ENCODE data around the gene RPGRIP1L. TPM values are rescaled to one million over a fixed set of nuclear protein-coding genes. Genes with fewer than 3 reads are reported as not detected.

RPGRIP1L gene
- total RNA-seq, 1 experiment from 2014 or later: 6.1 TPM

DNA sequence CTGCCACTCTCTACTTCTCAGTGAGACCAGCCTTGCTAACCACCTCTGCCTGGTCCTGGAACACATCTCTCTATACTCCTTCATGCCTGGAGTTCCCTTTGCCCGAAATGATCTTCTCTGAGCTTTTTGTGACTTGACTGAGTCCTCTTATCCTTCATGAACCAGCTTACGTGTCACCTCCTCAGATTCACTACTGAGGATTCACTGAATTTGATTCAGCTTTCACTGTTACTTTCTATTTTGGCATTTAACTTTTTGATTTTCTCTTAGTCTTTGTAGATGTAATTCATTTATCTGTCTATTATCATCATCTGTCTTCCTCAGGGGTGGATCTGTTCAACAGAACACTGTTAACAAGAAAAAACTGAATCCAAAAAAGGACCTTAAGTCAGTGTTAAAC lies 95.6 kb downstream of the RPGRIP1L start:
- no peak for DNase-seq (ENCODE audit: low read depth)

DNA sequence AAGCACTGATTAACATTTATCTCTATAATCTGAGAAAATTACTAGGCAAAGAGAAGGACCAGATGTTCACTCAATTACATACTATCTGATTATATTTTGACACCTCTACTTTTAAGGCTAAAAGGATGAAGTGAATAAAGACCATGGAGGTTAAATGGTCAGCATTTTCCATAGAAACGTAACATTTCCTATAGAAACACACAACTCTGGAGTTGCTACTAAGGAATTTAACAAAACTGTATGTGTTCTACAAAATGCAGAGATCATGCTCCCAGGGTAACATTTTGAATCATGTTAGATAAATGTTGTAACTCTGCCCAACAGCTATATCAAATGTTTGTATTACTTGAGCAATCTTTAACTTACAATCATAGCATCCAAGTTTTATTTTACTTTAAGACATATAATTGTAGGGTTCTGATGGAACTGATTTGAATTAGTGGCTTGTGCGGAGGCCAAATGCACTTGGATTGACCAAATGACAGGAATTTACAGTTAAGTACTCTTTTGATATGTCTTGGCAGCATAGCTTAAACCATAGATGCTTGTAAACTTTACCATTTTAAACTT lies 97.7 kb downstream of the RPGRIP1L start:
- DNase-seq (ENCODE audit: low read depth): no peak

DNA sequence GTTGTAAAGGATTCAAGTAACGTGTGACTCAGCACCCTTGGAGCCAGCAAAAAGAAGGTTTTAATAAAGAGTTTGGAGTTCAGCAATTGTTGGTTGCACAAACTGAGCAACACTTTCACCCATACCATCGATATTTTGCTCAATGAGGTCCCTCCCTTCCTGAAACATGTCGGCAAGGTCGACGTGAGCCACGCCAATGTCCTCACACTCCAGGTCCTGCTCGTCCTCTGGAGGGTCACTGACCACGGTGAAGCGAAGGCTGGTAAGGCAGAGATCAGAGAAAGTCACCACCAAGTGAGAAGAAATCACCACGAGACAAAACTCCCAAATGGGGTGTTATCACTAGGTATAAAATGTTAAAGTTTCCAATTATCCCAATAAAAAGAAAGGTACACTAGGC lies 98.3 kb downstream of the RPGRIP1L start:
- DNase-seq (ENCODE audit: low read depth): no peak

DNA sequence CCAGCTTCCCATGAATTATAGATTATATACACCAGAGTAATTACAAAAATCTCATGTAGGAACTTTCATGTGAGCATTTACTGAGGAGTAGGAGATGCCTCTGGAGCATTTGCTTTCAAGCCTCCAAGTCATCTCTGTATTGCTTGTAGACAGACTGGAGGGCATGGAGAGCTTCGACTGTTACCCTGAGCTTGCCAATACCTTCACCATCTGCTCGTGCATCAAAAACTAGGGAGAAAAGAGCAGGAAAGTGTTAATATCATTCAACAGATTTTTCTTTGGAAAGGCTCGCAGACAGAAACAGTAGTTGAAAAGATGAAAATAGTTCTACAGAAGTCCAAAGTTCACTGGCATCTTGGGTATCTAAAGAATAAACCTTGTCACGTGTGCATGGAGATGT lies 101.7 kb downstream of the RPGRIP1L start:
- no peak for DNase-seq (ENCODE audit: low read depth)

DNA sequence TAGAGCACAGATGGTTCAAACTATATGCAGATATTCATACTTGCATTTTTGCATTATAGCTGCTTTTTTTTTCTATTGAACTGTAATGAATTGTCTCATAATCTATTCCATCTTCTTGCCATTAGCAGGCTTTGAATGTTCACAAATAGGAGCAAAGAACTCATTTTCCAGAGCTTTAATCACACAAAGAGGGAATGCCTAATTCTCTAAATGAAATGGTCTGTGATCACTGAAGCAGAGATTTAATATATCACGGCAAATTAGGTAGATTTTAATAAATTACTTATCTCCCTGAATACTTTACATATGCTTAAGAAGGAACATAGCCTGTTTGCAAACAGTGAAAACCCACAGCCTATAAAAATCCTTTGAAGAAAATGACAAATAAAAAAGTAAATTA lies 103.0 kb downstream of the RPGRIP1L start:
- no peak for DNase-seq (ENCODE audit: low read depth)

DNA sequence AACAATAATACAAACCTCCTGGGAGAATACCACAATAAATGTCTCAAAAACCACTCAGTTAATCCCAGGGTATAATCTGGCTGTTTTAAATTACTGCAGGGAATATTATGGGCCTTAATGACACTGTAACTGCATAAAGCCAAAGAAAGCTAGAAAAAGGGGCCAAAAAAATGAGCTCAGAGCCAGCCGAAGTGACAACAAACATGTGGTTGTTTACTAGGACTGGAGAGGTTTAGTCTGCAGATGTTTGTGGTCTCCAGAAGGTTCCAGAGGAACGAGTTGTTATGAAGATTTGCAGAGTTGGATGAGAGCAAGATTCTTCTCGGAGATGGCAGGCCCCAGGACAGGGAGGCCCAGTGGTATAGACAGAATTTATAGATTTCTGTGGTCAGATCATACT lies 103.5 kb downstream of the RPGRIP1L start:
- no peak for DNase-seq (ENCODE audit: low read depth)

DNA sequence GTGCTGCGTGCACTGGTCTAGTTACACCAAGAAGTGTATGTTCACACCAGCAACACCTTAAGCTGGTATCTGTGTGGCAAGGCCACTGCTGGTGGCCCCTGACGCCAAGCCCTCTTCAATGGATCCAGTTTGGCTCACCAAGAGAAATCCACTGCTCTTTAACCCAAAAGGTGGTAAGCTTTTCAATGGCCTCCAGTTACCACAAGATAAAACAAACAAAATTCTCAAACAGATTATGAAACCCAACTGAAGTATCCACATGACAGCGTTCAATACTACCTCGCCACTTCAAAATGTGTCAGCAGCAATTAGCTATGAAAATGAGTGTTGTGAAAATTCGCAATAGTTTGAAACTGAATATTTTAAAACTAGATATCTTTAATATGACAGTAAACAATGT lies 104.1 kb downstream of the RPGRIP1L start:
- no peak for DNase-seq (ENCODE audit: low read depth)

DNA sequence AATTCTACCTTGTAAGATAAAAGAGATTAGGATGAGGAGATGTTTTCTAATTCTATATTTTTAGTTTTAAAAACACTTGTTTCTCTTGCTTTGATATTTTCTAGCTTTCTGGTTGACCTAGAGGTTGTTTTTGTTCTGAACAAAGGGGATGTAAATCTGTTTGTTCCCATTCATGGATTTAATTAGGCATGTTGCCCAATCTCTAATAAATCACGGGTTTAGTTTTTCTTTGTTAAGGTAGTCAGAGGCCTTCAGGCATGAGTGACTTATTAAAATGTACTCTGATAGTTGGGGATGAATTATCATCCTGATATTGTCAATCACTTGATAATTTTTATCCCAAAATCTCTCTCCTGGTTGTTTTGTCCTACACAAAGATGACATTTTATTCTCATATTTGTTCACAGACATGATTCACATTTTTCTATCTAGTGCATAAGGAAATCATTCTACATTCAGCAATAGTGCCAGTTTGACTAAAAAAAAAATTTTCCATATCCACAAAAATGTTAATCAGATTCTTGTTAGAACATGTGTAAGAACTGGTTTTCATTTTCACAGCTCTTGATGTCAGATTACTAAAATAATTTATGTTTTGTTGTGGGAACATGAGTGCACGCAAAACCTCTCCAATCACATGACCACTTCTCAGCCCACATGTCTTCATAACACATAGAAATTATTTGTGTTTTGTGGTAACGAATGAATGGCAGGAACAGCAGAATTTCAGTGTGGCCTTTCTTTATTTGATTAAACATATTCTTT lies 105.0 kb downstream of the RPGRIP1L start:
- DNase-seq (ENCODE audit: low read depth): no peak

DNA sequence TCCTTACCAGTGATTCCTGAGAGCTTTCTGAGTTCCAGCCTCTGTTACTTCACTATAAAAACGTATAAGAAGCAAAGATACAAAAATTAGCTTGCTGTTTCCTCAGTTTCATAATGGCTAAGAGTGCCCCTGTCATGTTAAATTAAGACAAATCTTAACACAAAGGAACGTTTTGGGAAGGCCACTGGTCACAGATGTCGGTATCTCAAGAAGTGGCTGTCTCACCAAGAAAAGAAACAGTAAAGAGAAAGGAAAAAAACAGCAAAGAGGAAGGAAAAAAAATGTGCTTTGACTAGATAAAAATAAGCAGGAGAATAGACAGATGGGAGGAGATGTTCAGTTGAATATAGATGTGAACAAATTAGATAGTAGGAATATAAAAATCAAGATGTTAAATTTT lies 105.9 kb downstream of the RPGRIP1L start:
- DNase-seq (ENCODE audit: low read depth): no peak

DNA sequence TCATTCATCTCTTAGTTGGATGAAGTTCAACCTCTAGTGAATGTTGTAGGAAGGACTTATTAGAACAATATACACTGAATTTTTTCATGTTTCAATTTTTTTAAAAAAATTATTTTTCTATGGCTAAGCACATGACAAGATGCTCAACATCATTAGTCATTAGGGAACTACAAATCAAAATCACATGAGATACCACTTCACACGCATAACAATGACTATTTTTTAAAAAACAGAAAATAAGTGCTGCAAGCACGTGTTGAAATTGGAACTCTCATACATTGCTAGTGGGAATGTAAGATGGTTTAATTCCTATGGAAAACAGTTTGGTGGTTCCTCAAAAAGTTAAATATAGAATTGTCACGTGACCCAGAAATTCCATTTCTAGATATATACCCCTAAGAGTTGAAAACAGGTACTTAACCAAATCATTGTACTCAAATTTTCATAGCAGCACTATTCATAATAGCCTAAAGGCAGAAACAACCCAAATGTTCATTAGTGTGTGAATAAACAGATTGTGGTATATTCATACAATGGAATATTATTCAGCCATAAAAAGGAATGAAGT lies 115.5 kb downstream of the RPGRIP1L start:
- no peak for DNase-seq (ENCODE audit: low read depth)

DNA sequence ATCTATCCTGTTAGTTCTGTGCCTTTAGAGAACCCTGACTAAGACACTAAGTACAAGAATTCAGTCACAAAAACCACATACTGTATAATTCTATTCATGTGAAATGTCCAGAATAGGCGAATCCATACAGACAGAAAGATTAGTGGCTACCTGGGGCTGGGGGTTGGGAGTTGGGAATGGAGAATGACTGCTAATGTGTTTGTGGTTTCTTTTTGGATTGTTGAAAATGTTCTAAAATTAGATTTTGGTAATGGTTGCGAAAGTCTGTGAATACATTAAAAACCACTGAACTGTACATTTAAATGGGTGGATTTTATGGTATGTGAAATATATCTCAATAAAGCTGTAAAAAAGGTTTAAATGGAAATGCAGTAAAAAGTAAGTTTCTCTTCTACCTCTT lies 120.3 kb downstream of the RPGRIP1L start:
- DNase-seq (ENCODE audit: low read depth): no peak

DNA sequence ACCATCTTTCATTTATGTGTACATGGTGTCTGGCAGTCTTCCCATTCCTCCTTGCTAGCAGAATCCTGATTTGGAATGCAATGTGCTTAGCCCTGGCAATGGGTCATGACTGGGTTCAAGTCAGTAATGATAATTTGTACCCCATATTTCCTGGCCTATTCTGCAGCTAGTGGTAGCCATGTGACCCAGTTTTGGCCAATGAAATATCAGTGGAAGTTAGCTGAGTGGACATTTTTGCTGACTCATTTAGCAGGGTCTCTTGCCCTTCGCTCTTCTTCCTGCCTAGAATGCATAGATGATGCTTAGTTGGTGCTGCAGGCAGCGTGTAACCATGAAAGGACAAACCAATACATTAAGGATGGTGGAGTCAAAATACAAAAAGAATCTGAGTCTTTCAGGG lies 121.9 kb downstream of the RPGRIP1L start:
- DNase-seq (ENCODE audit: low read depth): no peak

DNA sequence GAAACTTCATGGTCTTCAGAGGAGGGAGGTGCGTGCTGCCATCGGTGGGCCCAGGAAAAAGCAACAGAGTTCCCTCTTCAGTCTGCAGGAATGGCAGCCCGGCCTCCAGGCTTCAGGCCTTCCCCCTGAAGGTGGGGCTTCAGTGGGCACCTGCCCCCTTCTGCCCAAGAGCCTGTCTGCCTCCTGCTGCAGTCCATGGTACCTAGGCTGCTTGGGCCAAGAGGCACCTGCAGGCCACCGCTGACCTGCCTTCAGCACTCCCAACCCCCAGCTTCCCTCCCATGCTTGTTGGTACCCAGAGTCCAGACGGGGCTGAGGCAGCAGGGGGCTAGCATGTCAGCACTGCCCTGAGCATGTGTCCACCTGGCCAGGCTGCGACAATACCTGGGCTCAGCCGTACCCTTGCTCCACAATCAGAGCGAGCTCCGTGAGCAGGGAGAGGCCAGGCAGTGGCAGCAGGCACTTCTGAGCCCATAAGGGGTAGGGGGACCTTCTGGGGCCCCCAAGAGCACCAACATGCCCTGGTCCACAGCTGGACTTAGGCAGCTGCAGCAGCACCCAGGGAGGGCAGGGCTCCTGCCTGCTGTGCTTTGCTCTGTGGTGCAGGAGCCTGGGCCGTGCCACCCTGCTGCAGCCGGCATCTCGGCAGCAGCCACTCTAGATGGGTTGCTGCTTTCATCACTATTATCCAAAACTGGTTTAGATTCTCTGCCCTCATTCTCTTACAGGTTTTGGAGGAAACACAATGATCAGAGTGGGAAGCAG lies 123.4 kb downstream of the RPGRIP1L start:
- no peak for DNase-seq (ENCODE audit: low read depth)

DNA sequence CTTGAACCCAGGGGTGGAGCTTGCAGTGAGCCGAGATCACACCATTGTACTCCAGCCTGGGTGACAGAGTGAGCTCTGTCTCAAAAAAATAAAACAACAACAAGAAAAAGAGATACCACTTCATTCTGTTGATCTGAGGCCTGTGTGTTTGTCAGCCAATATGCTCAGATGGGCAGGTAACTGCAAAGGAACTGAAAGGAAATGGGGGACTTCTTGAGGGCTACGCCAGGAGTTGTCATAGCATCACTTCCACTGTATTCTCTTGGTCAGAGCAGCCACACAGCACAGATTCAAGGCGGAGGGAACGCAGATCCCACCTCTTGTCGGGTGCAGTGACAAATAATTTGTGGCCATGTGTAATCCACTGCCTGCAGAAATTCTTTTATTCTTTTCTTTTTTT lies 126.8 kb downstream of the RPGRIP1L start:
- DNase-seq (ENCODE audit: low read depth): no peak

DNA sequence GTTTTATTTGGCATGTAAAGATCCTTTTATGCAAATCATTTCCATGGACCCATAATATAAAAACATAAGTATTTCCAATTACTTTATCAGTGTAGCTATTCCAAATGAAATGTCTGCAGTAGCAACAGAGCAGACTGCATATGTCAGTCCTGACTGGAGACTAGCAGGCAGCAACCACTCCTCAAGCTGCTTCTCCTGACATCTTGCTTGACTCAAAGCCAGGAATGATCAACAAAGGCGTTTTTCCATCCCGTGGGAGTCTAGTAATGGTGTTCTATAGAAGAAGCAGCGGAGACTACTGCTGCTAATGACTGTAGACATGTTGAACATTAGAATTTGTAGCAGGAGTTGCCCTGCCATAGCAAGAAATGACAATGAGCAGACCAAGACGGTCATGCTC lies 127.4 kb downstream of the RPGRIP1L start:
- DNase-seq (ENCODE audit: low read depth): no peak

DNA sequence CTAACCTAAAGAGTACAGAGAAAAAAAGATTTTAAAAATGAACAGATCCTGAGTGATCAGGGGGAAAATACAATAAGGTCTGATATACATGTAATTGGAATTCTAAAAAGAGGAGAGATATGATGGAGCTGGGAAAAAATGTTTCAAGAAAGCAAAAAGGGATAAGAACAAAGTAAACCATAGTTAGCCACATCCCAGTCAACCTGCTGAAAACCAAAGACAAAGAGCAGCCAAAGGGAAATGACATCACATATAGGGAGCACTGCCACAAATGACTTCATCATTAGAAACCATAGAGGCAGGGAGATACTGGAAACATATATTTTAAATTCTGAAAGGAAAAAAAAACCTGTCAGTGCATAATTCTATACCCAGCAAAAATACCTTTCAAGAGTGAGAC lies 131.9 kb downstream of the RPGRIP1L start:
- DNase-seq (ENCODE audit: low read depth): no peak

DNA sequence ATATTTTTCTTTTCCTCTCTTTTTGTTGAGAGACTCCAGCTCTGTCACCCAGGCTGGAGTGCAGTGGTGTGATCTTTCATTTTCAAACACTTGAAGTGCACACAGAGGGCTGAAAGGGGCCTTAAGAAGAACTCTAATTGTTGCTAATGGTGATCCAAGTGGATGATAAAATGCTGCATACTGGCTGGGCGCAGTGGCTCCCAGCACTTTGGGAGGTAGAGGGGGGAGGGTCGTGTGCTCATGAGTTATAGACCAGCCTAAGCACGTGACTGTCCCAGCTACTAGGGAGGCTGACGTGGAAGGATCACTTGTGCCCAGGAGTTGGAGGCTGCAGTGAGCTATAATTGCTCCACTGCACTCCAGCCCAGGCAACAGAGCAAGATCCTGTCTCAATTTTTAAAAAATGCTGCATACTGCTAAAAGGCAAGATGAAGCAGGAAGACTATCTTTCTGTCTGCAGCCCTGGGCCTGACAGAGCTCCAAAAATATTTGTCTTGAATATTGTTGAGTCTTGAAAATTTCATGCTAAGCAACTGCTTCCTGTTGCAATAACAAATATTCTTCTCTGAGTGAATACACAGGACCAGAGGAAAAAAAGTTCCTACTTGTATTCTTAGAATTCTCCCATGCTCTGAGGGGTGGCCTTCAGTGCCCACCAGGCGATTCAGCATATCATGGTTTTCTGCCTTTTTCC lies 137.0 kb downstream of the RPGRIP1L start:
- no peak for DNase-seq (ENCODE audit: low read depth)

DNA sequence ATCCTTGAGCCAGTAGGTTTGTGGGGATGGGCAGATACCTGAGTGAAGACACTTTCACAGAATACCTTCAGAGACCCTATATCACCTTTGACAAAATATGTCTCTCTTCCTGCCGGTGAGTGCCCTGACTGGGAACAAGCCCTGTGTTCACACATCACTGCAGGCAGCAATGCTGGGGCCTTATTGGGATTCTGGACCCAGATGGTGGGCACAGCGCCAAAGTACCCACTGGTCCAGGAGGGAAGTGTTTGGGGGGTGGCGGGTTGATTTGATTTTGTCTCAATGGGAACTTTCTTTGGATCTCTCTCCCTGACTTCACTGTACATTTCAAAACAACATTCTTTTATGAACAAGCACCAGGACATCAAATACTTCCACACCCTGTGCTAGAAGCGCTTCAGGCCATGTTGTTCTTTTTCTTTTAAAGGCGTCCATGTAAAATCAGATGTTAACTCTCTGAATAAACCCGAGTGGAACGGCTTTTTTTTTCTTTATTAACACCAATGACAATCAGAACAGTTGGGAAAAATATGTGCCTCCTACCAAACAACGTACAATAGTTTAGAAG lies 138.3 kb downstream of the RPGRIP1L start:
- no peak for DNase-seq (ENCODE audit: low read depth)

DNA sequence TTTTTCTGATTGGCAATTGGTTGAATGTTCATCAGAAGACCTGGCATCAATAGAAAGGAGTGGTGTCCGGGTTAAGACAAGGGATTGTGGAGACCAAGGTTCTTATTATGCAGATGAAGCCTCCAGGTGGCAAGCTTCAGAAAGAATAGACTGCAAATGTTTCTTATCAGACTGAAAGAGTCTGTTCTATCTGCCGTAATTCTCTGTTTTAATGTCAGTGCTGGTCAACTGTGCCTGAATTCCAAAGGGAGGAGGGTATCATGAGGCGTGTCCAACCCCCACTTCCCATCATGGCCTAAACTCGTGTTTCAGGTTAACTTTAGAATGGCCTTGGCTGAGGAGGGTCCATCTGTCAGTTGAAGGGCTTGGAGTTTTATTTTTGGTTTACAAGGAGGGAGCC lies 140.2 kb downstream of the RPGRIP1L start:
- DNase-seq (ENCODE audit: low read depth): no peak

DNA sequence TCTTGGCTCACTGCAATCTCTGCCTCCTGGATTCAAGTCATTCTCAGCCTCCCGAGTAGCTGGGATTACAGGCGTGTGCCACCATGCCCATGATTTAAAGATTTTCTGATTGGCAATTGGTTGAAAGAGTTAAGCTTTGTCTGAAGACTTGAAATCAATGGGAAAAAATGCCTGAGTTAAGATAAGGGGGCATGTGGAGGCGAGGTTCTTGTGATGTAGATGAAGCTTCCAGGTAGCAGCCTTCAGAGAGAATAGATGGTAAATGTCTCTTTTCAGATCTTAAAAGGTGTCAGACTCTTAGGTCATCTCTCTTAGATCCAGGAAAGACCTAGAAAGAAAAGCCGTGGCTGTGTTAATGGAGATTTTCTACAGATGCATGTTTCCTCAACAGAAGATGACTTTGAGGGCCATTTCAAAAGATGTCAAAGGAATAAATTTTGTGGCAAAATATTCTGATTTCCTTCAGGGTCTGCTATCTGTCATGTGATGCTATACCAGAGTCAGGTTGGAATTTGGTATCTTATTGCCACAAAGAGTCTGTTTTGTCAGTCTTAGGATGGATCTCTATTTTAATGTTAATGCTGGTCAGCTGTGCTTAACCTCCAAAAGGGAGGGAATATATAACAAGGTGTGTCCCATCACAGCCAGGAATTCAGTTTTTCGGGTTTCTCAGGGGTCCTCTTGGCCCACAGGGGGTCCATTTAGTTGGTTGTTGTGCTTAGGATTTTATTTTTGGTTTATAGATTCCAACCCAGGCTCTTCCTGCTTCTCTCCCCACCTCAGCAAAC lies 142.4 kb downstream of the RPGRIP1L start:
- no peak for DNase-seq (ENCODE audit: low read depth)
